ENCODE results near the gene HS3ST2. TPM values are rescaled to one million over a fixed set of nuclear protein-coding genes. Genes with fewer than 3 reads are reported as not detected.

Gene HS3ST2
- polyA plus RNA-seq (ENCODE audit: insufficient read length), result 0.48 TPM
- long read RNA-seq, donor 1, result 0 reads
- long read RNA-seq, donor 2, result 0 reads
- long read RNA-seq, donor 3, result 0 reads
- long read RNA-seq, donor 4, result 0 reads
- long read RNA-seq, donor 5, result 0 reads
- long read RNA-seq, donor 6, result 0 reads
- long read RNA-seq, donor 7, result 0 reads
- long read RNA-seq, donor 8, result 0 reads

- peak; percentile 25 for DNase-seq
These were observed at the start of gene HS3ST2 for GRCh38 chr16:22813948-22814710. HS3ST2 (plus strand) TSS chr16:22814162; CDS start chr16:22814611, 449 bp downstream.

- no peak for DNase-seq
These were observed 49.2 kb upstream of the HS3ST2 start for GRCh38 chr16:22764662-22765327.

GRCh38 chr16:22765479-22765878, 48.5 kb upstream of the HS3ST2 start:
- no peak for DNase-seq

- no peak for DNase-seq
These were observed 43.1 kb upstream of the HS3ST2 start for GRCh38 chr16:22770866-22771265.

GRCh38 chr16:22771551-22771950, 42.4 kb upstream of the HS3ST2 start:
- DNase-seq, result no peak

GRCh38 chr16:22775220-22775922, 38.6 kb upstream of the HS3ST2 start:
- DNase-seq, result no peak

GRCh38 chr16:22781480-22781879, 32.5 kb upstream of the HS3ST2 start:
- DNase-seq, result no peak

GRCh38 chr16:22782314-22782713, 31.6 kb upstream of the HS3ST2 start:
- no peak for DNase-seq

- no peak for DNase-seq
These were observed 29.2 kb upstream of the HS3ST2 start for GRCh38 chr16:22784690-22785214.

- DNase-seq, result no peak
These were observed 28.4 kb upstream of the HS3ST2 start for GRCh38 chr16:22785552-22785951.

- no peak for DNase-seq
These were observed 27.7 kb upstream of the HS3ST2 start for GRCh38 chr16:22786284-22786683.

- DNase-seq, result no peak
These were observed 27.3 kb upstream of the HS3ST2 start for GRCh38 chr16:22786691-22787090.

- no peak for DNase-seq
These were observed 26.3 kb upstream of the HS3ST2 start for GRCh38 chr16:22787466-22788192.

GRCh38 chr16:22788193-22788530, 25.8 kb upstream of the HS3ST2 start:
- no peak for DNase-seq

- DNase-seq, result no peak
These were observed 24.5 kb upstream of the HS3ST2 start for GRCh38 chr16:22789281-22789945.

GRCh38 chr16:22797551-22797950, 16.4 kb upstream of the HS3ST2 start:
- no peak for DNase-seq

- DNase-seq, result no peak
These were observed 14.8 kb upstream of the HS3ST2 start for GRCh38 chr16:22799113-22799512.

GRCh38 chr16:22804893-22805292, 9.1 kb upstream of the HS3ST2 start:
- DNase-seq, result no peak

GRCh38 chr16:22805326-22805725, 8.6 kb upstream of the HS3ST2 start:
- DNase-seq, result no peak

- no peak for DNase-seq
These were observed 7.2 kb upstream of the HS3ST2 start for GRCh38 chr16:22806811-22807210.

GRCh38 chr16:22810226-22810625, 3.7 kb upstream of the HS3ST2 start:
- DNase-seq, result no peak

Measured in left kidney (tissue), 8 donors.